MV-4-11 (cell line): Measurements from ENCODE around the gene NRCAM.
A peak's percentile ranks its signal among the peaks of the same experiment; 100 is the strongest.

ENCODE experiments used
- DNase-seq: peaks from one replicate; lab custom pipeline; 2025; lab: John Stamatoyannopoulos, UW

The NRCAM gene

DNA sequence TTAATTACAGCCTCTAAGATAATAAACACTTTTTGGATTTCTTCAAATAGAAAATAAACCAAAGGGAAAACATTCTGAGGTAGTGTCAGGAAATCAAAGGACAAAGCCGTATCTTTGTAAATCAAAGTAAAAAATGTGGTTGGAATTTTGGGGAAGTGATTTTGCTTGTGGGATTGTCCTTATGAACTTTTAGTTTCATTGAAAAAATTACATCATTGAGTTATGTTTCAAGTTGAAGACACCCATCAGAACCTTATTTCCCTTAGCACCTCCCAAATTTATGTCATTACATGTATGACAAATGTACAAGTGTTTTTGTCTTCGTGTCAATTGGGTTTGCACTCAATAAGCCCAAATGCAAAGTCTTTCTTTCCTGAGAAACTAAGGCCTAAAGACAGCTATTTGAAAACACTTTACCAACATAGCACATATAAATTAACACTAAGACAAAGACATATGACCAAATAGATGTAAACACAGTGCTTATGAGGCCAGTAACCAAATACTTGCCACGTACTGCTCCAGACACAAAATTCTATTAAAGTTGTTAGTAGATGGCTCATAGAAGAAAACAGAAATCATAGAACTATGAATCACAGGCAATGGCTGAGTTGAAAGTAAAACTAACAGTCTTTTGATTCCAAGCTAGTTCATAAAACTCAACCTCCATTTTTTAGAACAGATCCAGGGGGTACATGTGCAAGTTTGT lies 299.2 kb downstream of the NRCAM start:
- peak; percentile 57 for DNase-seq

- no peak for DNase-seq
Measured at GRCh38 chr7:108152198-108152597, 304.0 kb downstream of the NRCAM start.

DNA sequence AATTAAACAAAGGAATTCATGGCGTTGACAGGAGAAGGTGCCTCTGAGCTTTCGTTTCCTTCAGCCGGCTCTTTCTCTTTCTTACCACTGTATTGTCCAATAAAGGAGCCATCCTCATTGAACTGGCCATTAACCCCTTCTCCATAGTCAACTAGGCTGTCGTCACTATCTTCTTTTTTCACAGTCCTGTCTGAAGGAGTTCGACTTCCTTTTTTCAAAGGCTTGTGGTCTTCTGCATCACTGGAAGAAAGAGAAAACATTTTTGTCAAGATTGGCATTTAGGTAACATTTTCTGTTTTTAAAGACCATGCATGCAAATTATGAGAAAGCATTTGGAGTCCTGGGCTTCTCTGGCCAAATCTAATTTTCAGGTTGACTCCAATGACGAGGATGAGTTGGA lies 306.3 kb downstream of the NRCAM start:
- peak; percentile 17 for DNase-seq

DNA sequence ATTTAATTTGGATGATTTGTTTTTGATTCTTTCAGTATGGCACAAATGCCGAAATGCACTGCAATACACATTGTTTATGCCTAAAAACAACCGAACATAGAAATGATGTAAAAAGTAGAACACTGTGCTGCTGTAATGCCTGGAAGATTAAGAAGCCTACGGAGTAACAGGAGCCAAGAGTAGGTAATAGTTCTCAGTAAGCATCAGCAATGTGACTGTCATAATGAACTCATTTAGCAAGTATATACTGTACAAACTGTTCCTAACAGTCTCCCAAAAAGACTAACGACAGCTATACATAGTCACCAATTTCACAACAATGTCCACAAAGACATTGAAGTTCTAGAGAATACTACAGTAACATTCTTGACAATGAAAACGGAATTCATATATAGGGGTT lies 307.1 kb downstream of the NRCAM start:
- no peak for DNase-seq

GRCh38 chr7:108147031-108147563 lies 309.1 kb downstream of the NRCAM start:
- no peak for DNase-seq

GRCh38 chr7:108146070-108146842 lies 310.0 kb downstream of the NRCAM start:
- peak; percentile 35 for DNase-seq

DNA sequence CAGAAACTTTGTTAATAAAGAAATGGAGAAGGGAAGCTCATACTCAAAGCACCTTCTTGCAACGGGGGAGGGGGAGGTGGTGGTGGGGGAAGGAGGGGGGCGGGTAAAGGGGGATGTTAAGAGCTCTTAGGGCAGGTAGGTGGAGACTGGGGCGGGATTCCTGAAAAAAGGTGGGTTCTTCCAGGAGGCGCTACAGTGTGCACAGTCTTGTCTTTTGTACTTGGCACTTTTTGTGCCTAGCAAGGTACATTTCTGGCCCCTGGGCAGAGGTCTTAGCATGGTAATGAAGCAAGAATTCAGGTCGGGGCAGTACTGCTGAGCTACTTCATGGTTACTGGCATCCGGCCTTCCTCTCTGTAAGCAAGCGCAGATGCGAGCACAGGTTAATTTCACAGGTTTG lies 310.8 kb downstream of the NRCAM start:
- no peak for DNase-seq

- DNase-seq: no peak
Measured at GRCh38 chr7:108144931-108145330, 311.3 kb downstream of the NRCAM start.

GRCh38 chr7:108143658-108144420 lies 312.4 kb downstream of the NRCAM start:
- DNase-seq: no peak

DNA sequence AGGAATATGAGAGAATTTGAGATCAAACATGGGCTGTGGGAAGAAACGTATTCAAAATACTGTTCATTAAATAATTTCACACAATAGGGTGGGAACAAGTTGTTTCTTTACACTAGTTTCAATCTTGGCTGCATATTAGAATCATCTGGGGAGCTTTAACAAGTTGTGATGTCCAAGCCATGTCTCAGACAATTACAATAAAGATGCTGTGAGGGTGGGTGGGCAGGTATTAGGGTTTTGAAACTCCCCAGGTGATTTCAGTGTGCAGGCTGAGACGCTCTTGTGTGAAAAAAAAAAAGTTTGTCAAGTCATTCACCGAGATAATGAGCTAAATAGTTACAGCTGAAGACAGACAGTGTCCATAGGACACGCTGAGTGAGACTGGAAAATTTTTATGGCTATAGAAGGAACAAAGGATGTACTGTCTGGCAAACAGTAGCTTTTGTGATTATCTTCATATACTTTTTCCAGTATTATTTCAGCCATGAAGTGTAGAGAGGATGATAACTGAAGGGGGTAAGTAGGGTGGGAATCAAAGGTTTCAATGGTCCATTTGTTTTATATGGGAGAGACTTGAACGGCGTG lies 313.5 kb downstream of the NRCAM start:
- DNase-seq: no peak

GRCh38 chr7:108142180-108142579 lies 314.1 kb downstream of the NRCAM start:
- no peak for DNase-seq

DNA sequence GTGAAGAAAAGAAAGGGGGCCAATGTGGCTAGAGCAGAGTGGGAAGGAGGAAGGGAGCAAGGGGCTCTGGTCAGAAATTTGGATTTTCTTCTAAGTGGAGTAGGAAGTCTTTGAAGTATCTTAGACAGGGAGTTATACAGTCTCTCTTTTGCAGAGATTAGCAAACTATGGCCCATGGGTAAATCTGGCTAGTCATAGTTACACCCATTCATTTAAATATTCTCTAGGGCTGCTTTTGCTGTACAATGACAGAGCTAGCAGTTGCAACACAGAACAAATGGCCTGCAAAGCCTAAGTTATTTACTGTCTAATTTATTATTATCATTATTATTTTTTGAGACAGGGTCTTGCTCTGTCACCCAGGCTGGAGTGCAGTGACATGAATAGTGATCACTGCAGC lies 315.6 kb downstream of the NRCAM start:
- no peak for DNase-seq

GRCh38 chr7:108138911-108139310 lies 317.3 kb downstream of the NRCAM start:
- no peak for DNase-seq

DNA sequence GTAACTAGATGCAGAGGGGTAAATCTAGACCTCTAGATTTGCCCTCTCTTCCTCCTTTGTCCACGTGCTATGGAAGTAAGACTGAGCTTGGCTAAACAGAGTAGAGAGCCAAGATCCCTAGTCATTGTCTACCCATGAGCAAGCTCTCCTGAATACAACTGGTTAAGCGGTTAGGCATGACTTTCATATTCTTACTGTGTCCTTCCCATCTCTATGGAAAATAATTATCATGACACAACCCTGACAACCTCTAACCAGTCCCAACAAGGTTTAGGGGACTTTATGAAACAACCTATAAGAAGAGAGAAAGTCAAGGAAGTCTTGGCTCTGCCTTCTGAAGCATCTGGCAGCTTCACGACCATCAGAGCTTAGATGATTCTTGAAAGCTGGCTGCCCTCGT lies 318.2 kb downstream of the NRCAM start:
- DNase-seq: no peak

DNA sequence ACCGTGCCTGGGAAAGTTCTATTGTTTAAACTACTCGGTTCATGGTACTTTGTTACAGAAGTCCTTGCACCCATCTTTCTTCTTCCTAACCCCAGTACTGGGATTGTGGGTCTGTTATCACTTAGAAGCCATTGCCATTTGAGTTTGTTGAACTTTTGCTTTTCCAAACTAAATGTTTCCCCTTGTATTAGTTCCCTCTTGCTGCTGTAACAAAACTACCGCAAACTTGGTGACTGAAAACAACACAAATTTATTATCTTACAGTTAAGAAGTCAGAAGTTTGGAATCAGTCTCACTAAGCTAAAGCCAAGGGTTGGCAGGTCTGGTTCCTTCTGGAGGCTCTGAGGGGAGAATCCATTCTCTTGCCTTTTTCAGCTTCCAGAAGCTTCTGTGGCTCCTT lies 319.2 kb downstream of the NRCAM start:
- DNase-seq: no peak

GRCh38 chr7:108136191-108136688 lies 320.0 kb downstream of the NRCAM start:
- peak; percentile 79 for DNase-seq

DNA sequence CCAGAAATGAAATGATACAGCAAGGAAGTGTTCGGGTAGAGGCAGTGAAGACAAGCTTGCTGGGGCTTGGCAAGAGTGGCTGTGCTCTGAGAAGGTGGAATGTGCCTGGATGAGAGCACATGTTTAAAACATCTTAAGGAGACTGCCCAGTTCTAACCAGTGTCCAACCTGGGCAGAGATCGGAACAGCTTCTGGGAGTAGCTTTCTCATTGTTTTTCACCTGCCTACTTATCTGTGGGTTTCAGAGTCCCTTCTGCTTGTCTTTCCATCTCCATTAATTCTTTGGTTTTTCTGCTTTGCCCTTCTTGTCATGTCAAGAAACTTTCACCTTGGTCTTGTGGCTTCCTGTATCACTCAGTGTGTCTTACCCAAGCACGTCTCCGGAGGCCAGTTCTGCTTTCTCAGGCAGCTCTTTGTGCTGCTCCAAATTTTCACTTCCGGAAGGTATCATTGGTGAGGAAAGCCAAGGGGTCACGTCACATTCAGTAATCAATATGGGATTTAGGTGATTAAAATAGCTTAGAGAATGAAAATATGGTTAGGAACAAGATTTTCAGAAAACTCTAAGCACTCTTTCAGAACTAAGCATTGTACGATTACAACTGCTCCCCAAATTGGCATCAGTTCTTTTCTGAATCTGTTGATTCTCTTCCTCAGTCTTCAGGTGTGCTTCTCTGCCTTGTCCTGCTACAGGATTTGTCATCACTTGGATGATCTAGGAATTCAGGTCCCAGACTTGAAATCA lies 320.6 kb downstream of the NRCAM start:
- DNase-seq: peak; percentile 91

DNA sequence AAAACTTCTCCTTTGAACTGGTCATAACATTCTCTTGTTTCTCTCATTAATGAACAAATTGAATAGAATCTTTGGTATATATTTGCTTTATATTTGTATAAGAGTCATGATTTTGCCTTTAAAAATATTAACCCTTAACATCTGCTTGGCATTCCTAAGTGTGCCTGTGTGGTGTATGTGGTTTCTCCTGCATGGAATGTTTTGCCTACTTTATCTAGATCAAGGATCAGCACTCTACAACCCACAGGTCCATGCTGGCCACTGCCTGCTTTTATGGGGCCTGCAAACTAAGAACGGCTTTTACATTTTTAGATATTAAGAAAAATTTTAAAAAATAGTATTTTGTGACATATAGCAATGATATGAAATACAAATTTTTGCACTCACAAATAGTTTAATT lies 321.8 kb downstream of the NRCAM start:
- no peak for DNase-seq

GRCh38 chr7:108132551-108133265 lies 323.5 kb downstream of the NRCAM start:
- no peak for DNase-seq

GRCh38 chr7:108130261-108130660 lies 326.0 kb downstream of the NRCAM start, which contains the start of gene LAMB4:
Gene LAMB4 (minus strand): TSS chr7:108130361. CDS start chr7:108123164, 7,197 bp downstream.
- no peak for DNase-seq
